Measurements from ENCODE around the gene CYP26B1. TPM values are rescaled to one million over a fixed set of nuclear protein-coding genes. Genes with fewer than 3 reads are reported as not detected.

CYP26B1 gene
- total and polyA plus RNA-seq, 9 donors = 1.5 to 13.4 (median 4.5) TPM

DNA sequence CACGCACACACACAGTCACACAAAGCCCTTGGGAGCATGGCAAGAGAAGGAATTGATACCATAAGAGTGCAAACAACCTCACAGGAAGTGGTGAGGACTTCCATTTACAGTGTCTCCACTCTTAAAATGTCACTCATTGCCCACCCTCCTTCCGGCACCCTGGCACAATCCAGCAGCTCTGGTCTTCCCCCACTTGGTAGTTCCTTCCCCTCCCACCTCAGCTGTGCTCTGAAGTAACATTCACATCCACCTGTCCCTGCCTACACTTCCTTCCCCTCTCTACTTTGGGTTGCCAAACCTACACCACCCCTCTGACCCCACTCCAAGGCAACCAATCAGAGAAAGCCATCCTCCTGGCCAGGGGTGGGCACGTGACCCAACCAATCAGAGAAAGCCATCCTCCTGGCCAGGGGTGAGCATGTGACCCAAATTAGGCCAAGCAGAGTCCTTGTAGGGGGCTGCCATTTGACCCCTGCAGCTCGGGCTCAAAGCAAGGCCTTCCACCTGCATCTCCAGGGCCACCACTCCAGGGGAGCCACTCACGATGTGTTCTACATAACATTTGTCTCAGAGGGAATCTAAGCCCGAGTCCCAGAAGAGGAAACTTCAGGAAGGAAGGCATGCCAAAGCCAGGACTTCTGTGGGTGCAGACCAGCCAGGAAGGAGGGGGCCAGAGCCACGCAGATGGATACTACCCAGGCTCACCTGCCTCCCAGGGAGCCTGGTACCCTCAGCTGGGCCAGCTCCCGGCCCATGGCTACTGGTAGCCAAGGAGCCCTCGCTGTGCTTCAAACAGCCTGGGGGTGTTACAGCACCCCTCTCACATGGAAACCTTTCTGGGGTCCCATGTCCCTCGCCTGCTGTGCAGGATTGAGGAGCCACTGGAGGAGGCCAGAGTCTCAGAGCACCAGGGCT is 21.2 kb downstream of the CYP26B1 start:
- intact Hi-C loops (cut with DNase I) = no loop called here
- Histone ChIP-seq H3K9me3 (no peaks in the 10 kb centered on the region), H3K4me1 (ENCODE audit: insufficient read depth) (peaks cover 2% of the 10 kb centered on the region), H3K27me3 (no peaks in the 10 kb centered on the region), H3K36me3 (no peaks in the 10 kb centered on the region), H3K27ac (no peak overlapping the region), H3K4me3 (no peak overlapping the region)
- WGBS, 3 donors = 89 to 91% (median 90%) methylated on average over 10 of the region's 10 CpGs
- DNase-seq = no peak
- TF ChIP-seq, protein P1, sequence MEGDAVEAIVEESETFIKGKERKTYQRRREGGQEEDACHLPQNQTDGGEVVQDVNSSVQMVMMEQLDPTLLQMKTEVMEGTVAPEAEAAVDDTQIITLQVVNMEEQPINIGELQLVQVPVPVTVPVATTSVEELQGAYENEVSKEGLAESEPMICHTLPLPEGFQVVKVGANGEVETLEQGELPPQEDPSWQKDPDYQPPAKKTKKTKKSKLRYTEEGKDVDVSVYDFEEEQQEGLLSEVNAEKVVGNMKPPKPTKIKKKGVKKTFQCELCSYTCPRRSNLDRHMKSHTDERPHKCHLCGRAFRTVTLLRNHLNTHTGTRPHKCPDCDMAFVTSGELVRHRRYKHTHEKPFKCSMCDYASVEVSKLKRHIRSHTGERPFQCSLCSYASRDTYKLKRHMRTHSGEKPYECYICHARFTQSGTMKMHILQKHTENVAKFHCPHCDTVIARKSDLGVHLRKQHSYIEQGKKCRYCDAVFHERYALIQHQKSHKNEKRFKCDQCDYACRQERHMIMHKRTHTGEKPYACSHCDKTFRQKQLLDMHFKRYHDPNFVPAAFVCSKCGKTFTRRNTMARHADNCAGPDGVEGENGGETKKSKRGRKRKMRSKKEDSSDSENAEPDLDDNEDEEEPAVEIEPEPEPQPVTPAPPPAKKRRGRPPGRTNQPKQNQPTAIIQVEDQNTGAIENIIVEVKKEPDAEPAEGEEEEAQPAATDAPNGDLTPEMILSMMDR (IDR thresholded peaks at IDR 0.05) = no peak
- no peak for TF ChIP-seq EP300 (IDR thresholded peaks at IDR 0.05)

- H3K36me3 ChIP-seq = no peaks in the 10 kb centered on the region
- DNase-seq = no peak
- no peaks in the 10 kb centered on the region for H3K27me3 ChIP-seq
- no peak overlapping the region for H3K4me3 ChIP-seq
- WGBS, 3 donors = 56 to 69% (median 67%) methylated on average over 4 of the region's 4 CpGs
- TF ChIP-seq EP300 (IDR thresholded peaks at IDR 0.05) = no peak
- TF ChIP-seq POLR2A (IDR thresholded peaks at IDR 0.05) = no peak
- TF ChIP-seq, protein P1 (IDR thresholded peaks at IDR 0.05) = no peak
- no peak overlapping the region for H3K27ac ChIP-seq
- intact Hi-C loops (cut with DNase I) = no loop called here
- no peaks in the 10 kb centered on the region for H3K9me3 ChIP-seq
- H3K4me1 ChIP-seq (ENCODE audit: insufficient read depth) = no peaks in the 10 kb centered on the region
Measured at GRCh38 chr2:72124376-72124775, 23.3 kb downstream of the CYP26B1 start.

GRCh38 chr2:72121153-72121552 is 26.5 kb downstream of the CYP26B1 start:
- TF ChIP-seq, protein P1 (IDR thresholded peaks at IDR 0.05) = no peak
- TF ChIP-seq POLR2A (IDR thresholded peaks at IDR 0.05) = no peak
- TF ChIP-seq EP300 (IDR thresholded peaks at IDR 0.05) = no peak
- intact Hi-C loops (cut with DNase I) = no loop called here
- DNase-seq = no peak
- H3K36me3 ChIP-seq = no peaks in the 10 kb centered on the region
- H3K27ac ChIP-seq = no peak overlapping the region
- no peaks in the 10 kb centered on the region for H3K4me1 ChIP-seq (ENCODE audit: insufficient read depth)
- no peaks in the 10 kb centered on the region for H3K9me3 ChIP-seq
- no peaks in the 10 kb centered on the region for H3K27me3 ChIP-seq
- 75 to 87% (median 84%) methylated on average over 4 of the region's 4 CpGs for WGBS, 3 donors
- H3K4me3 ChIP-seq = no peak overlapping the region

DNA sequence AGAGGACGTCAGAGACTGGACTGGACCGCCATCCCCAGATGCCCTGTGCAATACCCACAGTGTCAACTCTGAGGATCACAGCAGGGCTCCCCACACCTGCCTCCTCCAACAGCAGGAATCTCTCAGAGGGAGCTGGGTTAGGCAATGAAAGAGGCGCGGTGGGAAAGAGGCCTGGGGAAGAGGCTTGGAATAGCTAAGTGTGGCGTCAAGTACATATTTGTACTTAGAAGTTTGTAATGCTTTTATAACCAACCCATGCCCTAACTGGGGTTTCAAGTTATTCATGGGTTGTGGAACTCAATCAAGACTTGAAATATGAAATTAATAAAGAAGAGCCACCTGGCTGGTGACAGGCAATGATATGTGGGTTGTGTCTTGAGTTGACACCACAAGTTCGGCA is 28.7 kb downstream of the CYP26B1 start:
- Histone ChIP-seq H3K27ac (no peak overlapping the region), H3K27me3 (no peaks in the 10 kb centered on the region), H3K4me1 (ENCODE audit: insufficient read depth) (no peaks in the 10 kb centered on the region), H3K9me3 (no peaks in the 10 kb centered on the region), H3K4me3 (no peak overlapping the region), H3K36me3 (no peaks in the 10 kb centered on the region)
- WGBS, 3 donors = 82 to 95% (median 90%) methylated on average over 6 of the region's 6 CpGs
- intact Hi-C loops (cut with DNase I) = no loop called here
- TF ChIP-seq EP300 (IDR thresholded peaks at IDR 0.05) = no peak
- TF ChIP-seq POLR2A (IDR thresholded peaks at IDR 0.05) = no peak
- TF ChIP-seq, protein P1 (IDR thresholded peaks at IDR 0.05) = no peak
- no peak for DNase-seq
